ENCODE results near the gene MMP1.

MMP1 gene

GRCh38 chr11:102830001-102830727, 32.2 kb upstream of the MMP1 start:
- CTCF ChIA-PET: interaction anchor here (0.7 to 3.9 kb wide), 17 partner anchors 9 to 227 kb away, joined by 3 to 54 read pairs (median 5); partner anchors contain the start of gene MMP3

GRCh38 chr11:102829316-102830000, 31.5 kb upstream of the MMP1 start:
- no peak for DNase-seq (ENCODE audit: low read depth, low spot score)
- ChIA-PET POLR2A (no interaction called here), CTCF (interaction anchor here (1.0 to 3.9 kb wide), 7 partner anchors 11 to 117 kb away, joined by 3 to 54 read pairs (median 12); partner anchors contain the start of gene MMP3)
- no peak overlapping the region for H3K4me3 ChIP-seq (ENCODE audit: low read depth, low read length)
- TF ChIP-seq CTCF (IDR thresholded peaks at IDR 0.05; ENCODE audit: insufficient read depth, low read length, missing control alignments): no peak

More at GRCh38 chr11:102830001-102830727, 32.2 kb upstream of the MMP1 start:
- POLR2A ChIA-PET: no interaction called here
- H3K4me3 ChIP-seq (ENCODE audit: low read depth, low read length): no peak overlapping the region
- DNase-seq (ENCODE audit: low read depth, low spot score): no peak
- no peak for TF ChIP-seq CTCF (IDR thresholded peaks at IDR 0.05; ENCODE audit: insufficient read depth, low read length, missing control alignments)

GRCh38 chr11:102824556-102824955, 26.6 kb upstream of the MMP1 start:
- ChIA-PET POLR2A (no interaction called here), CTCF (interaction anchor here (1.0 to 4.4 kb wide), 2 partner anchors 14 to 117 kb away, joined by 4 to 19 read pairs; no protein-coding TSS in a partner anchor)
- DNase-seq (ENCODE audit: low read depth, low spot score): no peak
- no peak overlapping the region for H3K4me3 ChIP-seq (ENCODE audit: low read depth, low read length)
- no peak for TF ChIP-seq CTCF (IDR thresholded peaks at IDR 0.05; ENCODE audit: insufficient read depth, low read length, missing control alignments)

- H3K4me3 ChIP-seq (ENCODE audit: low read depth, low read length): no peak overlapping the region
- no peak for TF ChIP-seq CTCF (IDR thresholded peaks at IDR 0.05; ENCODE audit: insufficient read depth, low read length, missing control alignments)
- ChIA-PET POLR2A (no interaction called here), CTCF (interaction anchor here (0.9 to 4.4 kb wide), 4 partner anchors 9 to 85 kb away, joined by 3 to 14 read pairs (median 8); no protein-coding TSS in a partner anchor)
- DNase-seq (ENCODE audit: low read depth, low spot score): no peak
Observed at GRCh38 chr11:102819491-102819890, 21.5 kb upstream of the MMP1 start.

- H3K4me3 ChIP-seq (ENCODE audit: low read depth, low read length): no peak overlapping the region
- no peak for TF ChIP-seq CTCF (IDR thresholded peaks at IDR 0.05; ENCODE audit: insufficient read depth, low read length, missing control alignments)
- DNase-seq (ENCODE audit: low read depth, low spot score): no peak
- CTCF ChIA-PET: interaction anchor here (1.2 to 2.0 kb wide), 2 partner anchors 17 to 128 kb away, joined by 3 to 5 read pairs; no protein-coding TSS in a partner anchor
- POLR2A ChIA-PET: no interaction called here
Observed at GRCh38 chr11:102813484-102813883, 15.5 kb upstream of the MMP1 start.

- POLR2A ChIA-PET: no interaction called here
- CTCF ChIA-PET: interaction anchor here (0.7 to 2.7 kb wide), 16 partner anchors 10 to 240 kb away, joined by 3 to 19 read pairs (median 4); partner anchors contain the start of gene MMP3
- TF ChIP-seq CTCF (IDR thresholded peaks at IDR 0.05; ENCODE audit: insufficient read depth, low read length, missing control alignments): no peak
- H3K4me3 ChIP-seq (ENCODE audit: low read depth, low read length): no peak overlapping the region
- no peak for DNase-seq (ENCODE audit: low read depth, low spot score)
Observed at GRCh38 chr11:102812188-102812587, 14.2 kb upstream of the MMP1 start.
